Skin of body (tissue), 3 donors: Measurements from ENCODE around the gene TTPAL. TPM values are rescaled to one million over a fixed set of nuclear protein-coding genes. Genes with fewer than 3 reads are reported as not detected.

Experiments
- DNase-seq: peaks from one replicate; lab custom pipeline; 2025; lab: John Stamatoyannopoulos, UW
- small RNA-seq: library from RNA; depleted of rRNA; stranded (forward); fragments of <200 nt; gene quantifications from one replicate; pipeline ENCODE3, GENCODE V24; 2014; ENCODE audit warnings: low replicate concordance
- total RNA-seq: library from RNA; depleted of rRNA; stranded (reverse); fragments of >200 nt; gene quantifications from one replicate; pipeline ENCODE4 v1.2.3, GENCODE V29; 2014

TTPAL gene
- total RNA-seq, 1 donor from 2014 or later, result 6.2 TPM

DNA sequence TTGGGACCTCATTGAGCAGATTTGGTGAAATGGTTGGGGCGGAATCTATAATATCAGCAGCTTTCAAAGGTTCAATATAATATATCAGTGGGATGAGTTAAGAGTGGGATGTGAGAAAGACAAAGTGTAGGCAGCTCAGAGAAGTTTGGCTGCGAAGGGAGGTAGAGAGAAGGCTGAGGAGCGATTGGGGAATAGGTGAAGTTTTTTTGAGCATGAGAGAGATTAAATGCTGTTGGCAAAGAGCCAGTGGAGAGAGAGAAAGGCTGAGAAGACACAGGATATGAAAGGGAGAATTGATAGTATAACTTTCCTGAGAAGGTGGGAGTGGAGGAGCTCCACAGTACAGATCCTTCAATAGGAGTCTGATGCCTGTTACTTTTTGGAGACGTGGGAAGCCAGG lies 58.3 kb downstream of the TTPAL start:
- DNase-seq, result no peak

GRCh38 chr20:44536175-44536574 lies 60.5 kb downstream of the TTPAL start:
- DNase-seq, result no peak

DNA sequence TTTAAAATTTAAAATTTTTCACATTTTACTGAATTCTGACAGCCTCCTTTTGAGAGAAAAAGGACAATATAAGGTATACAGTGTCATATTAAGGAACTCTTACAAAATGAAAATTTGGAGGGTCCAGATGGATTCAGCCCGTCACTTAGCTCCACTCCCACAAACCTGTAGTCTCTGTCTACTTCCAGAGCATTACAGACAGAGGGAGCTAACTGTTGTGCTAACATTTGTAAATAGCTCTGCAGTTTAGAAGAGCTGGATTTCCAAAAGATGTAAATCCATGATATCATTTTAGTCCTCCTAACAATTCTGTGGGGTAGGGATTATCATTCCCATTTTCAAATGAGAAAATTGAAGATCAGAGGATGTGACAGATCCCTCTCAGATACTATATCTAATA lies 62.3 kb downstream of the TTPAL start:
- no peak for DNase-seq

- no peak for DNase-seq
Measured at GRCh38 chr20:44540834-44541233, 65.2 kb downstream of the TTPAL start.

DNA sequence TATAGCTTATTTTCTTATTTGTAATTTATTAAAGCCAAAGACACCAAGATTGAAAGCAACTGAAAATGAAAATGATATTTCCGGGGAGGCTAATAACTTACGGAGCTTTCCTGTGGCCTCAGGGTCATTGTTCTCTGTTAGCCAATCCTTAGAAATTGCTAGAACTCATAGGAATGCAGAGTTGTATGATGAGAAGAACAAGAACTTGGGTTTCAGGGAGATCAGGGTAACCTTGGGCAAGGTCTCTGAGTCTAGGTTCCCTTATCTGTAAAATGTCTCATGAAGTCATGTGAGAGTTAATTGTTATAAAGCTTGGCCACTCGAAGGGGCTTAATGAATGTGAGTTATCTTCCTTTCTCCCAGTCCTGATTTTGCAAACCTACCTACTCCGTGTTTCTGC lies 66.3 kb downstream of the TTPAL start:
- no peak for DNase-seq

DNA sequence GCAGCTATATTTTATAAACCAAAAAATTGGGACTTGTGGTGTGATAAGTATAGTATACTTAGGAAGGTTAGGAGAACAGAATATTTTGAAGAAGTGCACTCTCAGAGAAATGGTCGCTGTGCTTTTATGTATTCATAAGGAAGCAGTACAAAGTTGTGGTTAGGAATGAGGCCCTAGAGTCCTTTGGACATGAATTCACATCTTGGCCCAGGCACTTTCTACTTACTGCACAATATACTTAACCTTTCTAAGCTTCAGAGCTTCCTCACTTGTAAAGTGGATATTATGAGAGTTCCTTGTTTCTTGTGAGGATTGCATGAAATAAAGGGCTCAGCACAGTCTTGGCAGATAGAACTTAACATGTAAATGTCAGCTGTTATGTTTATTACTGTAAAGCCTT lies 67.2 kb downstream of the TTPAL start:
- DNase-seq, result no peak

DNA sequence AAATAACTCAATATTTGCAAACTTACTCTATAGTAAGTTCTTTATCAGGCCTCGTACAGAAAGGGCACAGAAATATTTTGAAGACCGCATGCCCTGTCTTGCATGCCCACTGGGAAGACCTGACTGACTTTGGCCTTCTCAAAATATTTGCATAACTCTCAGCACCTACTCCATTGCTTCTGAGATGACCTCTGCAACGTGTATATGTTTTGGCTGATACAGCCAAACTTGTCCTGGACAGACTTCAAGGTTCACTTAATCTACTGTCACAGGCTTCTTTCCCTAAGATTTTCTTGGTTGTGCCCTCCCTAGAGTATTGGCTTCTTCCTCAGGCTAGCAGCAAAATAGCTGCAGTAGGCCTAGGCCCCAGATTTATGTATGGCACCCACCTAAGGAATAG lies 67.7 kb downstream of the TTPAL start:
- DNase-seq, result no peak

Small RNA genes within 50 kb of the gene (small RNA-seq; reads per million reads assigned to genes)
- gene RPL37AP1, result 0.07 reads per million

Other genes with a start within 250 kb of the TTPAL start
- gene GDAP1L1, start 228.6 kb upstream of the TTPAL start, total RNA-seq, result 0.20 TPM
- 7.4 TPM for gene FITM2, start 164.7 kb upstream of the TTPAL start, total RNA-seq
- not detected for gene R3HDML, start 138.8 kb upstream of the TTPAL start, total RNA-seq
- gene HNF4A, start 120.2 kb upstream of the TTPAL start, total RNA-seq, result 0.10 TPM
- gene SERINC3, start 46.2 kb downstream of the TTPAL start, total RNA-seq, result 45.7 TPM
- gene PKIG, start 106.7 kb downstream of the TTPAL start, total RNA-seq, result 21.8 TPM
- 5.5 TPM for gene ADA, start 175.8 kb downstream of the TTPAL start, total RNA-seq
- 0.20 TPM for gene CCN5, start 239.5 kb downstream of the TTPAL start, total RNA-seq